PC-9 (cell line): ENCODE data around the gene PEMT.

ENCODE experiments used
- EZH2 ChIP-seq: fragments of 200-600 bp; sonication (generic); IDR thresholded peaks from 2 replicates; pipeline ENCODE4 v1.8.0; 2017; ENCODE audit warnings: antibody characterized with exemption, low read depth
- TF ChIP-seq, protein P1 (sequence below): fragments of 200-600 bp; sonication (generic); conservative IDR thresholded peaks from 2 replicates; pipeline ENCODE4 v1.6.1; 2017; ENCODE audit warnings: mixed run types, antibody characterized with exemption, mild to moderate bottlenecking, moderate library complexity

DNA sequence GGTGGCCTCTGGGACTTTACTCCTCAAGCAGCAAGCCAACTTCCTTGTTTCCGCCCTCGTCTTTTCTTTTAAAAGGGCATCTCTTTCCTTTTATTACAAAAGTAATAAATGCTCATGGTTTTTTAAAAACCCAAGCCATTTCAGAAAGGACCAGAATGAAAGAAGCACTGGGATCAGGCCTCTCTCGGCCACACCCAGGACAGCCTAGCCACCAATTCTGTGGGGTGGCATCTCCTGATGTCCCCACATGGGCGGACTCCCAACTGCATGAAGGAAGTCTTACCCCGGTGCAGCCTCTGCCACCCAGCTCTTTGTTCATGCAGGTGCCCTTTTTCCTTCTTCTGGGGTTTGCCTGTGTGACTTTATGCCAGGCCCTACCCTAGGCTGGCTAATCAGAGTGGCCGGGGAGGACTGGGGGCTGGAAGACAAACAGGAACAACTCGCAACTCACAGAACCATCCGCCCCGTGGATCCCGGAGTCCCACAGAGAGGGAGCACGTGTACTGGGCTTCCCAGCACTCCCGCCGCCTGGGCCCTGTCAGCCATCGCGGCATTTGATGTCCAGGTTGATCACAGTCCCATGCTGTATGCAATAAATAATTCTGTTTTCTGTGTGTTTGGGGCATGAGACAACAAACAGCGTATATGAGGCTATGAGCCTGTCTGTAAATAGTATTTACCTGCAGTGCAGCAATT, 92.8 kb downstream of the PEMT start:
- TF ChIP-seq, protein P1, sequence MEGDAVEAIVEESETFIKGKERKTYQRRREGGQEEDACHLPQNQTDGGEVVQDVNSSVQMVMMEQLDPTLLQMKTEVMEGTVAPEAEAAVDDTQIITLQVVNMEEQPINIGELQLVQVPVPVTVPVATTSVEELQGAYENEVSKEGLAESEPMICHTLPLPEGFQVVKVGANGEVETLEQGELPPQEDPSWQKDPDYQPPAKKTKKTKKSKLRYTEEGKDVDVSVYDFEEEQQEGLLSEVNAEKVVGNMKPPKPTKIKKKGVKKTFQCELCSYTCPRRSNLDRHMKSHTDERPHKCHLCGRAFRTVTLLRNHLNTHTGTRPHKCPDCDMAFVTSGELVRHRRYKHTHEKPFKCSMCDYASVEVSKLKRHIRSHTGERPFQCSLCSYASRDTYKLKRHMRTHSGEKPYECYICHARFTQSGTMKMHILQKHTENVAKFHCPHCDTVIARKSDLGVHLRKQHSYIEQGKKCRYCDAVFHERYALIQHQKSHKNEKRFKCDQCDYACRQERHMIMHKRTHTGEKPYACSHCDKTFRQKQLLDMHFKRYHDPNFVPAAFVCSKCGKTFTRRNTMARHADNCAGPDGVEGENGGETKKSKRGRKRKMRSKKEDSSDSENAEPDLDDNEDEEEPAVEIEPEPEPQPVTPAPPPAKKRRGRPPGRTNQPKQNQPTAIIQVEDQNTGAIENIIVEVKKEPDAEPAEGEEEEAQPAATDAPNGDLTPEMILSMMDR = no peak
- TF ChIP-seq EZH2 = no peak
